HepG2 (cell line): ENCODE results near the gene FKBP10. TPM values are rescaled to one million over a fixed set of nuclear protein-coding genes. Genes with fewer than 3 reads are reported as not detected.
A peak's percentile ranks its signal among the peaks of the same experiment; 100 is the strongest.

Source experiments
- GATAD2A ChIP-seq: IDR thresholded peaks from 2 replicates; pipeline ENCODE4 v1.6.1; 2016
- HDAC1 ChIP-seq: sonication (generic); formaldehyde crosslinking; IDR thresholded peaks from 2 replicates; pipeline ENCODE4 v1.5.1; 2020; ENCODE audit warnings: mild to moderate bottlenecking, missing genetic modification reagents
- IRF2 ChIP-seq: IDR thresholded peaks from 2 replicates; pipeline ENCODE4 v1.6.1; 2018; ENCODE audit warnings: missing genetic modification reagents, missing compliant biosample characterization
- KLF11 ChIP-seq: IDR thresholded peaks from 2 replicates; pipeline ENCODE4 v1.6.1; 2016; ENCODE audit warnings: missing compliant biosample characterization
- KMT2A ChIP-seq: sonication (generic); formaldehyde crosslinking; IDR thresholded peaks from 2 replicates; pipeline ENCODE4 v1.4.0; 2020; ENCODE audit warnings: missing genetic modification reagents
- MBD4 ChIP-seq: IDR thresholded peaks from 2 replicates; pipeline ENCODE4 v1.6.1; 2012; ENCODE audit warnings: low read length, inconsistent platforms, borderline replicate concordance
- MTF2 ChIP-seq: sonication (generic); formaldehyde crosslinking; IDR thresholded peaks from 2 replicates; pipeline ENCODE4 v1.5.0; 2020; ENCODE audit warnings: missing genetic modification reagents, borderline replicate concordance
- PBX2 ChIP-seq: IDR thresholded peaks from 2 replicates; pipeline ENCODE4 v1.6.1; 2016; ENCODE audit warnings: control low read depth
- PITX1 ChIP-seq: sonication (generic); formaldehyde crosslinking; IDR thresholded peaks from 2 replicates; pipeline ENCODE4 v1.5.1; 2020; ENCODE audit warnings: mild to moderate bottlenecking, missing genetic modification reagents
- POGZ ChIP-seq: sonication (generic); formaldehyde crosslinking; IDR thresholded peaks from 2 replicates; pipeline ENCODE4 v1.4.0; 2020; ENCODE audit warnings: mild to moderate bottlenecking, missing genetic modification reagents
- ZBTB40 ChIP-seq, 2 experiments: fragments of 450-650 bp in 1 of 2; sonication (generic) in 1 of 2; formaldehyde crosslinking in 1 of 2; IDR thresholded peaks; 2 replicates each; pipeline versions ENCODE4 v1.6.1 to v1.8.0; 2016 to 2022; ENCODE audit warnings: antibody characterized with exemption in 1 of 2, mild to moderate bottlenecking in 1 of 2, missing genetic modification reagents in 1 of 2
- ZFP41 ChIP-seq: sonication (generic); formaldehyde crosslinking; IDR thresholded peaks from 2 replicates; pipeline ENCODE4 v1.4.0; 2020; ENCODE audit warnings: mild to moderate bottlenecking, missing genetic modification reagents, borderline replicate concordance
- ZNF121 ChIP-seq: sonication (generic); formaldehyde crosslinking; IDR thresholded peaks from 2 replicates; pipeline ENCODE4 v1.5.0; 2020; ENCODE audit warnings: mild to moderate bottlenecking, missing genetic modification reagents
- ZNF687 ChIP-seq: sonication (generic); formaldehyde crosslinking; IDR thresholded peaks from 2 replicates; pipeline ENCODE4 v1.5.1; 2020; ENCODE audit warnings: mild to moderate bottlenecking, missing genetic modification reagents, moderate library complexity
- polyA plus RNA-seq, 8 experiments: library from polyadenylated mRNA; depleted of rRNA in 3 of 8; stranded (reverse) in 7 of 8; unstranded in 1 of 8; fragments of >200 nt; fragmentation: Illumina TruSeq in 4 of 8; extraction: Trizol in 4 of 8; gene quantifications; 2 replicates each; pipeline versions ENCODE4 v1.2.1 to v1.2.3, GENCODE V29; 2011 to 2016; ENCODE audit warnings: low read depth in 4 of 8, missing spikeins in 1 of 8, mixed read lengths in 1 of 8; ENCODE audit not compliant: insufficient read depth in 1 of 8
- total RNA-seq, 5 experiments: library from RNA; depleted of rRNA; stranded (reverse); fragments of >200 nt; fragmentation: Illumina TruSeq; extraction: Trizol; gene quantifications; 2 replicates each; pipeline ENCODE4 v1.2.3, GENCODE V29; 2016; ENCODE audit warnings: low read depth in 1 of 5

The FKBP10 gene
- total and polyA plus RNA-seq, 2 of the 13 experiments (the other 11 are each of a cell fraction or from before 2014, with no cell fraction given): 149 to 573 TPM

- TF ChIP-seq ZBTB40 (IDR thresholded peaks at IDR 0.05) (no peak), ZBTB40 (CRISPR knock-in tag; IDR thresholded peaks at IDR 0.05) (0 out of 2 replicates have a peak, but pooled peaks have one; percentile 13), MTF2 (CRISPR knock-in tag) (no peak), GATAD2A (no peak), ZFP41 (CRISPR knock-in tag) (peak; percentile 51; the same call in 1 of the 2 replicates), PBX2 (CRISPR knock-in tag) (no peak), ZNF687 (CRISPR knock-in tag) (peak; percentile 73), HDAC1 (CRISPR knock-in tag) (peak; percentile 43; the same call in 1 of the 2 replicates), PITX1 (CRISPR knock-in tag) (no peak), ZNF121 (peak; percentile 23; the same call in 1 of the 2 replicates), POGZ (CRISPR knock-in tag) (no peak), IRF2 (CRISPR knock-in tag) (peak; percentile 29; the same call in 1 of the 2 replicates), KLF11 (CRISPR knock-in tag) (0 out of 2 replicates have a peak, but pooled peaks have one; percentile 62), KMT2A (CRISPR knock-in tag) (0 out of 2 replicates have a peak, but pooled peaks have one; percentile 31), MBD4 (no peak)
Measured at GRCh38 chr17:41810659-41811548, 1.9 kb upstream of the FKBP10 start (continued).
